Muscle of leg (tissue), 16 donors: ENCODE data around the gene KIF26B. TPM values are rescaled to one million over a fixed set of nuclear protein-coding genes. Genes with fewer than 3 reads are reported as not detected.

Source experiments
- DNase-seq: peaks from one replicate; pipeline ENCODE4 v3.0.0; 2013
- H3K27ac ChIP-seq: one replicate; pipeline ENCODE4 v1.5.1; 2013; ENCODE audit warnings: mild to moderate bottlenecking, low read length, control low read depth
- H3K27me3 ChIP-seq: one replicate; pipeline ENCODE4 v1.6.1; 2013; ENCODE audit warnings: low read length; ENCODE audit not compliant: control insufficient read depth, insufficient read depth
- H3K36me3 ChIP-seq: one replicate; pipeline ENCODE4 v1.6.1; 2013; ENCODE audit warnings: low read length; ENCODE audit not compliant: control insufficient read depth, insufficient read depth
- H3K4me1 ChIP-seq: one replicate; pipeline ENCODE4 v1.6.1; 2013; ENCODE audit warnings: low read length; ENCODE audit not compliant: control insufficient read depth, insufficient read depth
- H3K4me3 ChIP-seq: one replicate; pipeline ENCODE4 v1.5.1; 2013; ENCODE audit warnings: low read length, control low read depth
- H3K9me3 ChIP-seq: replicated peaks from 2 replicates; pipeline ENCODE4 v1.6.1; 2013; ENCODE audit warnings: low read depth, low read length; ENCODE audit not compliant: control insufficient read depth
- WGBS: methylation state at CpG from one replicate; pipeline ENCODE4 v1.1.5; 2013; ENCODE audit warnings: missing lambda C conversion rate; ENCODE audit not compliant: insufficient coverage; 5-methylcytosine and 5-hydroxymethylcytosine counted together
- long read RNA-seq, 11 donors: transcript quantifications; one replicate each; lab custom pipeline, GENCODE V29; 2026
- polyA plus RNA-seq, 8 donors: library from polyadenylated mRNA; unstranded; fragments of 120-200 nt; gene quantifications; one replicate each; pipeline versions ENCODE4 v1.2.1 to v1.2.3, GENCODE V29; 2013; ENCODE audit warnings: inconsistent platforms in 1 of 8, low replicate concordance in 1 of 8; ENCODE audit not compliant: insufficient read length in 8 of 8, insufficient read depth in 1 of 8
- total RNA-seq: library from RNA; stranded (reverse); fragments of 120-200 nt; gene quantifications from one replicate; pipeline ENCODE4 v1.2.4, GENCODE V29; 2013

KIF26B gene
- total RNA-seq (0.89 TPM), polyA plus RNA-seq (1 to 10 TPM in 7 of 8 donors, under 1 TPM in 1; 0.90 to 2.4 (median 1.2) TPM)
- long read RNA-seq, donor 1: 0 reads
- long read RNA-seq, donor 2, partial matches to known transcripts: 0 of 1 reads
- long read RNA-seq, donor 2, other reads (novel, unspliced or antisense): 0 of 1 reads
- long read RNA-seq, donor 3, partial matches to known transcripts: 0 of 6 reads
- long read RNA-seq, donor 3, other reads (novel, unspliced or antisense): 6 of 6 reads
- long read RNA-seq, donor 4: 0 reads
- long read RNA-seq, donor 5: 0 reads
- long read RNA-seq, donor 6: 0 reads
- long read RNA-seq, donor 7: 0 reads
- long read RNA-seq, donor 8: 0 reads
- long read RNA-seq, donor 9: 0 reads
- long read RNA-seq, donor 10: 0 reads
- long read RNA-seq, donor 11: 0 reads

DNA sequence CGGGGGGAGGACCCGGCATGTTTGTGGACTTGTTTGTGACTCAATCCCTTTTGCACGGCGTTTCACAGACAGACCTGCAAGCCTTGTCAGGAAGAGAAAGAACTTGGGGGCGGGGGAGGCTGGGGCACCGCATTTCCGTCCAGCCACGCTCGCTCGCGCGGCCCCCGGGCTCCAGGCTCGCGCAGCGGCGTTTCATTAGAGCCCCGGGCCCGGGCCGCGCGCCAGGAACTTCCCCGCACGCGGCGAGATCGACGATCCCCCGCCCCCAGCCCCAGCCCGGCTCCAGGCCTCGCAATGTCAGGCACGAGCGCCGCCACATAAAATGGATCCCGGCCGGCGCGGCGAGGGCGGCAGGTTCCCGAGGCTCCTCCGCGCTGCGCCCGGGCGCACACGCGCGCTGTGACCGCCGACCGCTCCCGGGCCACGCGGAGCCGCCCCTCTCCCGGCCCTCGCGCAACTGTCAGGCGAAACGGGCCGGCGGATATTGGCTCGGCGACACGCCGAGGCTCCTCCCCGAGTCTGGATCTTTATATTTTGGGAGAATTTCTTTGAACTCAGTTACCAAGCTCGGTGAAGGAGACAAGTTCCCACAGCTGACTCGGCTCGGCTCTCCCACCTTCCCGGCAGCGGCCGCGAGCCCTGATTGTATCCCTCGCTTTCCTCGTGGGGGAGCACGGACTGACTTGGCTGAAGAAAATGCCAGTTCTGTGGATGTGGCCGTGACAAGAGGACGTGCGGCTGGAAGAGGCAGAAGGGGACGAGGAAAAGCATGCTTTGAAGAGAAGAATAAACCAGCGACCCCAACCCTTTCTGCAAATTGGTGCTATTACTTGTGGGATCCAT is at the start of gene KIF26B:
Gene KIF26B (plus strand): TSS at position 557 of the 843 bp plus-strand sequence. CDS start 440 bp downstream, outside the sequence.
- Histone ChIP-seq H3K27ac (no peak within 1 kb of the TSS), H3K36me3 (no peaks in the 10 kb centered on the region), H3K9me3 (no peaks in the 10 kb centered on the region), H3K4me1 (peaks cover 34% of the 10 kb centered on the region), H3K27me3 (peaks cover 61% of the 10 kb centered on the region), H3K4me3 (peak within 1 kb of the TSS; percentile 49)
- under 1% methylated on average over 73 of the region's 83 CpGs for WGBS
- peak; percentile 51 for DNase-seq

DNA sequence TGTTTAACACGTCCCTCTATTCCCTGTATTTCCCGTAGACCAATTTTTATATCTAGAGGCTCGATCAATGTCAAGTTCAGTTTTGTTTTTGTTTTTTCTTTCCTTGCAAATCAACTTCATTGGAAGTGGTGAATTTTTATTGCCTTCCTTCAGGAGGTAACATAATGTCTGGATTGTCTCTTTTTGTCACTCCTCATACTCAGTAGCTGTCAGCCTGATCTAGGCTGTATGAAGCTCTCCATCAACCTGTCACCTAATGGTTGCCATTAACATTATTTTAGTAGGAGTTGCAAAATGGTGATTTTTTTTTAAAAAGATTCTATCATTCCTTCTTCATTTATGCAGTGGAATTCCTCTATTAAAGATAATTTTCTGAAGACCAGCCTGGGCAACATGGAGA is 49.7 kb upstream of the KIF26B start:
- Histone ChIP-seq H3K4me3 (no peak overlapping the region), H3K36me3 (no peaks in the 10 kb centered on the region), H3K9me3 (no peaks in the 10 kb centered on the region), H3K27ac (no peak overlapping the region), H3K27me3 (no peaks in the 10 kb centered on the region), H3K4me1 (peaks cover 4% of the 10 kb centered on the region)
- no peak for DNase-seq
- 100% methylated on average over 1 of the region's 3 CpGs for WGBS

DNA sequence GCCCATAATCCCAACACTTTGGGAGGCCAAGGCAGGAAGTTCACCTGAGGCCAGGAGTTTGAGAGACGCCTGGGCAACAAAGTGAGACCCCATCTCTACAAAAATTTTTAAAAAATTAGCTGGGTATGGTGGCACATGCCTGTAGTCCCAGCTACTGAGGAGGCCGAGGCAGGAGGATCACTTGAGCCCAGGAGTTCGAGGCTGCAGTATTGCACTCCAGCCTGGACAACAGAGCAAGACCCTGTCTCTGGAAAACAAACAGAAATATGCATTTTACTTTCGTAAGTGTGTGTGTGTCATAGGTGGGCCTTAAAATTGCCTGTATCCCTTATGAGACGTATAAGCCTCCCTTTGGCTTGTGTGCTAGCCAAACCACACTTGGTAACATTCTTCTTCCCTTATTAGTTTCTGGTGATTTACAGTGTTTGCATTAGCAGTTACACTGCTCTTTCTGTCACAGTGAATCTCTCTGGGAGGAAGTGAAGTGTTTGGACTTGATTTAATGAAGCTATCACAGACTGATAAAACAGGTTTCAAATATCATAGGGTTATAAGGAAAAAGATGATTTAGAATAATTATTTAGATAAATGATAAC is 48.9 kb upstream of the KIF26B start:
- WGBS: 94% methylated on average over 4 of the region's 5 CpGs
- no peaks in the 10 kb centered on the region for H3K9me3 ChIP-seq
- peaks cover 4% of the 10 kb centered on the region for H3K4me1 ChIP-seq
- H3K27ac ChIP-seq: no peak overlapping the region
- H3K4me3 ChIP-seq: no peak overlapping the region
- H3K27me3 ChIP-seq: no peaks in the 10 kb centered on the region
- DNase-seq: no peak
- no peaks in the 10 kb centered on the region for H3K36me3 ChIP-seq

DNA sequence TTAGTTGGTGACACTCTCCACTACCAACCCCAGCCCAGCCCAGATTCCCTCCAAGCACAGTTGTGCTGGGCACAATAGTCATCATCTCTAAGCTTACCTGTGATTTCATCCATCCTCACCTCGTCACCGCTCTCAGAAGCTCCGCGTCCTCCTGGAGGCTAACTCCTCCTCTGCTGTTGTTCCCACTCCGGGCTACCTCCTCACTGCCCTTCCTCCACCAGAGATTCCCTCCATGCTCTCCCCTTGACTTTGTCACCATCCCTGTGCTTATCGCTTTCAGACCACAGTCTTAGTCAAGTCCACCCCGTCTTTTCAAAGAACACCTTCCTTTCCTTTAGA is 47.0 kb upstream of the KIF26B start:
- peaks cover 4% of the 10 kb centered on the region for H3K4me1 ChIP-seq
- no peaks in the 10 kb centered on the region for H3K36me3 ChIP-seq
- no peak for DNase-seq
- no peaks in the 10 kb centered on the region for H3K27me3 ChIP-seq
- H3K27ac ChIP-seq: no peak overlapping the region
- no peaks in the 10 kb centered on the region for H3K9me3 ChIP-seq
- no peak overlapping the region for H3K4me3 ChIP-seq
- WGBS: 87% methylated on average over 7 of the region's 7 CpGs

DNA sequence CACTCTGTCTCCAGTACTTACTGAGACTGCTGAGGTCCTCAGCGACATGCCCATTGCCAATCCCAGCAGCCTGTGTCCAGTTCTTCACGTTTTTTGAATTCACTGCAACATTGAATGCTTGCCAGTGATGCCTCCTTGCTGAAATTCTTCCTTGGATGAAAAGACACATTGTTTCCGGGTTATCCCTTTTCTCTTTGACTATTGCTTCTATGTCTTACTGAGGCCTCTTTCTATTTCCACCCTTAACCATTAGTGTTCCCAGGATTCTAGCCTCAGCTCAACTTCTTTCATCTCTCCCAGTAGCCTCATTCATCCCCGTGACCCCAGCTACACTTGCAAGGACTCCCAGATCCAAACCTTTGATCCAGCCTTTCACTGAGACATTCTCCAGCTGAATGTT is 46.5 kb upstream of the KIF26B start:
- 55% methylated on average over 4 of the region's 4 CpGs for WGBS
- no peaks in the 10 kb centered on the region for H3K9me3 ChIP-seq
- H3K4me3 ChIP-seq: no peak overlapping the region
- H3K27ac ChIP-seq: no peak overlapping the region
- peaks cover 4% of the 10 kb centered on the region for H3K4me1 ChIP-seq
- no peak for DNase-seq
- H3K36me3 ChIP-seq: no peaks in the 10 kb centered on the region
- no peaks in the 10 kb centered on the region for H3K27me3 ChIP-seq

DNA sequence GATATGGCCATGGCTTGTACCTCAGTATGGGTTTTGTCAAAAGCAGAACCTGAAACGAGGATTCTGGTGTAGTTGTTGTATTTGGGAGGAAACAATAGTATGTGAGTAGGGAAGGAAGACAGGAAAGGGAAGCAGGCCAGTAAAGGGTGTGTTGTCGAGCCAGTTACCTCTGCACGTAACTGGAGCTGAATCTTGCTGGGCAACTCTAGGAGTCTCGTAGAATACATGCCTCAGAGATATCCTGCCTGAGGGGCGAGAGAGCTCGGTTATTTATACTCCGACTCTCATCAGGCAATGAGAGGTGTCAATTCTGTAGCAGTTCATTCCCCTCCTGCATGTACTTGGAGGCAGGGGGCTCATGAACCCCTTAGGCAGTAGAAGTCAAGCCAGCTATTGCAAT is 45.9 kb upstream of the KIF26B start:
- 32% methylated on average over 4 of the region's 7 CpGs for WGBS
- no peak for DNase-seq
- no peak overlapping the region for H3K4me3 ChIP-seq
- no peaks in the 10 kb centered on the region for H3K27me3 ChIP-seq
- no peak overlapping the region for H3K27ac ChIP-seq
- no peaks in the 10 kb centered on the region for H3K36me3 ChIP-seq
- H3K4me1 ChIP-seq: peaks cover 4% of the 10 kb centered on the region
- no peaks in the 10 kb centered on the region for H3K9me3 ChIP-seq

DNA sequence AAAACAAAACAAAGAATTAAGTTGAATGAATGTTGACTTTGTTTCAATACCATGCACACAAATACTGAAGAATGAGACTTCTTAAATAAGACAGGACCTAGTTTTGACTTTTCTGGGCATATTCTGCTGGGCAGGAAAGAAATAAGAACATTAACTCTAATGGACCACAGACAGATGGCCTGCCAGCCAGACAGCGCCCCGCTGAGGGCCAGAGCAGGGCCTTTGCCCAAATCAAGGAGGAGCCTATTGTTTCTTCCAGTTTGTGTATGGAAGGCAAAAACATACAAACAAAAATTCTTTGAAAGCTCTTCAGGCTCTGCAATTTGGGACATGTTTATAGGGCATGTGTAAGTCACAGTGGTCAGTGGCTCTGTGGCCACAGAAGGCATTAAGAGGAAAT is 44.4 kb upstream of the KIF26B start:
- H3K4me3 ChIP-seq: no peak overlapping the region
- no peaks in the 10 kb centered on the region for H3K27me3 ChIP-seq
- WGBS: no CpG with 5 or more reads among the region's 2 CpGs
- no peaks in the 10 kb centered on the region for H3K36me3 ChIP-seq
- H3K4me1 ChIP-seq: peaks cover 4% of the 10 kb centered on the region
- DNase-seq: no peak
- no peak overlapping the region for H3K27ac ChIP-seq
- H3K9me3 ChIP-seq: no peaks in the 10 kb centered on the region

DNA sequence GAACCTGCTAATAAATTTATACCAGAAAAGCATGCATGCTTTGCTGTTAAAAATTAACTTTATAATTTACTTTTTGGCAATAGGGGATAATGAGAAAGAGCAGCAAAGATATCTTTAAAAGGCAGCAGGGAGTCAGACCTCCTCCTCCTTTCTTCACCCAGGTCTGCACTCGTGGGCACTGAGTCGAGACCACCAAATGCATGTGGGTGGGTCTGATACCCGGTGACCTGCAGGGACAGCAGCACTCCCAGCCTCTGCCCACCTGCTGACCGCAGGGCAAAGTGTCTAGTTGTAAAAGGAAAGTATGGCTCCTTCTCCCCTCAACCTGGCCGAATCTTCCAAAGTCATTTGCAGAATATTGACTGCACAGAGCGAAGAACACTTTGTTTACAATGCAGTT is 43.7 kb upstream of the KIF26B start:
- no peak for DNase-seq
- Histone ChIP-seq H3K9me3 (no peaks in the 10 kb centered on the region), H3K27me3 (no peaks in the 10 kb centered on the region), H3K27ac (no peak overlapping the region), H3K4me1 (peaks cover 4% of the 10 kb centered on the region), H3K36me3 (no peaks in the 10 kb centered on the region), H3K4me3 (no peak overlapping the region)
- WGBS: no CpG with 5 or more reads among the region's 6 CpGs

DNA sequence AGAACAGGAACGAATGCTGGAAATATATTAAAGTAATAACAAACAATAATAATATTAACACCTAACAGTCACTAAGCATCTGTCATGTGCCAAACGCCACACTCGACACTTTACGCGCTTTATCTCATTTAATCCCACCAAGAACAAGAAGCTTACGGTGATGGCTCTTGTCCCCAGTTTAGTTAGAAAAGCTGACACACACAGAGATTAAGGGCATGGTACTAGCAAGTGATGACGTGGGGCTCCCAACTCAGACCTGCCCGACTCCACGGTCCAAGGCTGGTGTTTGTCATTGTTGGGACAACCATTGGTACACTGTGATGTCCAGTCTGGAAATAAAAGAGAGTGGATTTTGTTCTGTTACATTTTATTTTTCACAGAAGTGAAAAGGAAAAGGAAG is 41.1 kb upstream of the KIF26B start:
- no peak for DNase-seq
- peaks cover 4% of the 10 kb centered on the region for H3K4me1 ChIP-seq
- no peaks in the 10 kb centered on the region for H3K36me3 ChIP-seq
- 84% methylated on average over 8 of the region's 9 CpGs for WGBS
- no peaks in the 10 kb centered on the region for H3K9me3 ChIP-seq
- no peak overlapping the region for H3K27ac ChIP-seq
- no peaks in the 10 kb centered on the region for H3K27me3 ChIP-seq
- H3K4me3 ChIP-seq: no peak overlapping the region

DNA sequence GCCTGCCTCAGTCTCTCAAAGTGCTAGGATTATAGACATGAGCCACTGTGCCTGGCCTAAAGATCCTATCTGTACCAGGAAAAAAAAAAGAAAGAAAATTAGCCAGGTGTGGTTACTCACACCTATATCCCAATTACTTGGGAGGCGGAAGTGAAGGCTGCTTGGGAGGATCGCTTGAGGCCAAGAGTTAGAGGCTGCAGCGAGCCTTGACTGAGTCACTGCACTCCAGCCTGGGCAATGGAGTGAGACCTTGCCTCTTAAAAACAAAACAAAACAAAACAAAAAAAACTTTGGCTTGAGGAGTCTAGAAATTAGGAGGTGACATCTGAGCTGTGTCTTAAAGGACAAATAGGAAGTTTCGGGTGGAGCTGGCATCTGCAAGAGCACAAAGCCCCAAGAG is 38.7 kb upstream of the KIF26B start:
- 71% methylated on average over 1 of the region's 4 CpGs for WGBS
- H3K36me3 ChIP-seq: no peaks in the 10 kb centered on the region
- no peak for DNase-seq
- H3K27ac ChIP-seq: no peak overlapping the region
- H3K9me3 ChIP-seq: no peaks in the 10 kb centered on the region
- no peaks in the 10 kb centered on the region for H3K27me3 ChIP-seq
- no peaks in the 10 kb centered on the region for H3K4me1 ChIP-seq
- no peak overlapping the region for H3K4me3 ChIP-seq
